K562 (cell line): ENCODE measurements around the gene KCNG3. TPM values are rescaled to one million over a fixed set of nuclear protein-coding genes. Genes with fewer than 3 reads are reported as not detected.

Source experiments
- ATAC-seq: fragments of 200-7000 bp; cut with Tn5 transposase; 3 replicates; pipeline ENCODE4 v1.9.1; 2020; ENCODE audit warnings: moderate library complexity
- BruUV-seq: library from RNA; stranded (reverse); fragments of 400-500 nt; replicated peaks from 2 replicates; lab custom pipeline; 2021; lab: Mats Ljungman, UMichigan
- CTCF ChIA-PET: fragments of 300-600 bp; formaldehyde crosslinking; extraction: SDS; loops from one replicate; lab custom pipeline; 2021; ENCODE audit warnings: low intra/inter-chr PET ratio; lab: Yijun Ruan, JAX
- POLR2A ChIA-PET: fragments of 300-600, 350-650 bp; sonication (Branson Sonifier 250); formaldehyde crosslinking; extraction: SDS; loops from one replicate; lab custom pipeline; 2021; ENCODE audit warnings: antibody characterized with exemption, inconsistent platforms; lab: Yijun Ruan, JAX
- DNase-seq, 4 experiments: peaks; one replicate each; pipeline versions ENCODE4 v3.0.0 to v3.0.0-alpha.2; 2011 to 2018; ENCODE audit warnings: low spot score in 3 of 4, mixed read lengths in 3 of 4; ENCODE audit errors: extremely low read depth in 1 of 4
- FAIRE-seq: peaks from 2 replicates; lab custom pipeline; 2011; peaks lifted over from hg19 to GRCh38; lab: Jason Lieb, UNC
- H2AFZ ChIP-seq: 2 replicates; pipeline ENCODE4 v1.6.0; 2011; ENCODE audit warnings: low read depth, low read length, control low read depth, inconsistent platforms
- H3K27ac ChIP-seq: fragments of 200-600 bp; 3 replicates; pipeline ENCODE4 v1.8.0; 2011; ENCODE audit warnings: low read depth, mild to moderate bottlenecking, control low read depth, inconsistent platforms, low read length, moderate library complexity, mixed read lengths; ENCODE audit errors: extremely low read depth
- H3K27me3 ChIP-seq, 2 experiments: fragments of 300-600 bp in 1 of 2; 2 replicates in 1 of 2; 3 replicates in 1 of 2; pipeline versions ENCODE4 v1.6.0 to v1.8.0; 2011; ENCODE audit warnings: inconsistent platforms in 2 of 2, low read length in 2 of 2, mild to moderate bottlenecking in 1 of 2, mixed read lengths in 1 of 2, moderate library complexity in 1 of 2; ENCODE audit not compliant: control insufficient read depth in 2 of 2, insufficient read depth in 2 of 2
- H3K36me3 ChIP-seq: fragments of 300-600 bp; 3 replicates; pipeline ENCODE4 v1.8.0; 2011; ENCODE audit warnings: mild to moderate bottlenecking, low read length, inconsistent platforms; ENCODE audit not compliant: control insufficient read depth, insufficient read depth
- H3K4me1 ChIP-seq, 2 experiments: fragments of 200-600 bp in 1 of 2; replicated peaks in 1 of 2; 2 replicates in 1 of 2; 3 replicates in 1 of 2; pipeline versions ENCODE4 v1.5.1 to v1.8.0; 2011; ENCODE audit warnings: inconsistent platforms in 2 of 2, low read length in 2 of 2, mild to moderate bottlenecking in 1 of 2, mixed read lengths in 1 of 2, moderate library complexity in 1 of 2; ENCODE audit not compliant: control insufficient read depth in 2 of 2, insufficient read depth in 2 of 2
- H3K4me2 ChIP-seq: 2 replicates; pipeline ENCODE4 v1.6.1; 2011; ENCODE audit warnings: low read length, control low read depth, inconsistent platforms, mixed read lengths; ENCODE audit not compliant: insufficient read depth
- H3K4me3 ChIP-seq: fragments of 200-600 bp; sonication (generic), shearing (Covaris generic); 2 replicates; pipeline ENCODE4 v1.5.1; 2016; ENCODE audit warnings: control low read depth, inconsistent platforms
- H3K79me2 ChIP-seq: fragments of 200-600 bp; 3 replicates; pipeline ENCODE4 v1.8.0; 2011; ENCODE audit warnings: low read length, inconsistent platforms; ENCODE audit not compliant: control insufficient read depth, insufficient read depth
- H3K9ac ChIP-seq, 2 experiments: 2 replicates each; pipeline versions ENCODE4 v1.6.0 to v1.6.1; 2011; ENCODE audit warnings: low read depth in 2 of 2, low read length in 2 of 2, control low read depth in 1 of 2, inconsistent platforms in 1 of 2, mild to moderate bottlenecking in 1 of 2, mixed read lengths in 1 of 2; ENCODE audit not compliant: insufficient read depth in 1 of 2
- H3K9me1 ChIP-seq: one replicate; pipeline ENCODE4 v1.6.0; 2011; ENCODE audit warnings: inconsistent platforms, mild to moderate bottlenecking, low read length, moderate library complexity; ENCODE audit not compliant: control insufficient read depth, insufficient read depth
- H3K9me3 ChIP-seq: replicated peaks from 2 replicates; pipeline ENCODE4 v1.5.1; 2011; ENCODE audit warnings: low read depth, low read length, inconsistent platforms; ENCODE audit not compliant: control insufficient read depth, insufficient read depth
- H4K20me1 ChIP-seq: replicated peaks from 2 replicates; pipeline ENCODE4 v1.6.1; 2011; ENCODE audit warnings: low read length, inconsistent platforms, mixed read lengths; ENCODE audit not compliant: control insufficient read depth, insufficient read depth
- CREM ChIP-seq: IDR thresholded peaks from 2 replicates; pipeline ENCODE4 v1.6.1; 2014; ENCODE audit warnings: antibody characterized with exemption, low read depth
- EWSR1 ChIP-seq: fragments of 450-650 bp; IDR thresholded peaks from 2 replicates; pipeline ENCODE4 v1.6.1; 2018; ENCODE audit warnings: borderline replicate concordance, mild to moderate bottlenecking, low read depth, moderate library complexity; ENCODE audit not compliant: partially characterized antibody
- GABPB2 ChIP-seq: fragments of 250-450 bp; sonication (Bioruptor Pico); conservative IDR thresholded peaks from 2 replicates; pipeline ENCODE4 v1.5.1; 2021; ENCODE audit warnings: mild to moderate bottlenecking
- MAZ ChIP-seq, 2 experiments: fragments of 450-650 bp in 1 of 2; sonication (generic) in 1 of 2; formaldehyde crosslinking; IDR thresholded peaks in 1 of 2; conservative IDR thresholded peaks in 1 of 2; 2 replicates each; pipeline versions ENCODE4 v1.4.0 to v1.5.0; 2020; ENCODE audit warnings: mild to moderate bottlenecking in 1 of 2, missing genetic modification reagents in 1 of 2
- MTA1 ChIP-seq: fragments of 450-650 bp; IDR thresholded peaks from 2 replicates; pipeline ENCODE4 v1.6.1; 2017; ENCODE audit warnings: borderline replicate concordance
- TRIM24 ChIP-seq, 2 experiments: fragments of 450-650 bp; IDR thresholded peaks; 2 replicates each; pipeline ENCODE4 v1.6.1; 2016
- WGBS: fragments of 100-300 bp; shearing (Covaris generic); methylation state at CpG from one replicate; pipeline ENCODE4 v1.1.6; 2016; ENCODE audit warnings: low coverage, mixed read lengths; ENCODE audit not compliant: insufficient coverage; ENCODE audit errors: missing lambda C conversion rate; 5-methylcytosine and 5-hydroxymethylcytosine counted together
- in situ Hi-C: fragments of 300-500 bp; cut with MboI; formaldehyde crosslinking; loops from 4 replicates; pipeline ENCODE4 v1.15.0; 2018; ENCODE audit warnings: inconsistent platforms, mixed read lengths
- intact Hi-C: fragments of 100-400 bp; cut with micrococcal nuclease; formaldehyde crosslinking; loops from 2 replicates; pipeline ENCODE4 v1.14.2; 2022
- polyA plus RNA-seq, 8 experiments: library from polyadenylated mRNA; depleted of rRNA in 4 of 8; stranded (reverse) in 5 of 8; unstranded in 3 of 8; fragments of >200 nt; fragmentation: Nextera tagmentation in 2 of 8; fragmentation: Illumina TruSeq in 1 of 8; extraction: Ambion mirVana in 2 of 8; extraction: Trizol in 1 of 8; gene quantifications; 2 replicates each; pipeline versions ENCODE4 v1.2.1 to v1.2.3, GENCODE V29; 2011 to 2014; ENCODE audit warnings: inconsistent platforms in 1 of 8, missing spikeins in 1 of 8
- total RNA-seq, 7 experiments: library from RNA; depleted of rRNA in 6 of 7; stranded (reverse); fragments of >200 nt in 6 of 7; fragmentation: Illumina TruSeq in 2 of 7; extraction: Trizol in 2 of 7; gene quantifications; 2 replicates each; pipeline versions ENCODE4 v1.2.1 to v1.2.3, GENCODE V29; 2011 to 2021; ENCODE audit warnings: low replicate concordance in 1 of 7
- TF ChIP-seq, protein P1 (sequence below): sonication (generic); formaldehyde crosslinking; IDR thresholded peaks from 2 replicates; pipeline ENCODE4 v1.8.0; 2022; ENCODE audit warnings: mild to moderate bottlenecking, missing genetic modification reagents

KCNG3 gene
- total and polyA plus RNA-seq, 9 of the 15 experiments (the other 6 are each of a cell fraction or from before 2014, with no cell fraction given): not detected

DNA sequence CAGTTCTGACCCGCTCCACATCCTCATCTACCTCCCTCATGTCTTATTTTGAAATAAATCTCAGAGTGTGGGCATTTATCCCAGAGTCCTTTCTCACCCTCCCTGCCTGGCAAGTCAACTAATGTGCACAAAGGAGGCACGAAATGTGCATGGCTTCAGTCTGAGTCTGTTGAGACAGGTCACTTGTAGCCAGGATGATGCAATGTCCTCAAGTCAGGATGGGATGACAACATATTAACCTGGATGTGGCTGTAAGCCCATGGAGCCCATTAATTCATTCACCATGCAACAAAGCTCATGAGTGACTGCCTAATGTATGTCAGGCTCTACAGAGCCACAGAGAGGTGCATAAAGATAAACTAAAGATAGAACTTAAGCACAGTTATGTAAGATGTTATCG is 34.5 kb downstream of the KCNG3 start (continued):
- TF ChIP-seq, protein P1, sequence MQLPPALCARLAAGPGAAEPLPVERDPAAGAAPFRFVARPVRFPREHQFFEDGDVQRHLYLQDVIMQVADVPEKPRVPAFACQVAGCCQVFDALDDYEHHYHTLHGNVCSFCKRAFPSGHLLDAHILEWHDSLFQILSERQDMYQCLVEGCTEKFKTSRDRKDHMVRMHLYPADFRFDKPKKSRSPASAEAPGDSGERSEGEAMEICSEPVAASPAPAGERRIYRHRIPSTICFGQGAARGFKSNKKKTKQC (CRISPR knock-in tag): no peak
- TF ChIP-seq MTA1: no peak
- TF ChIP-seq TRIM24 (IDR thresholded peaks at IDR 0.05): peak in 1 of 2 experiments; percentile 25; a peak in 1 of 4 replicates

DNA sequence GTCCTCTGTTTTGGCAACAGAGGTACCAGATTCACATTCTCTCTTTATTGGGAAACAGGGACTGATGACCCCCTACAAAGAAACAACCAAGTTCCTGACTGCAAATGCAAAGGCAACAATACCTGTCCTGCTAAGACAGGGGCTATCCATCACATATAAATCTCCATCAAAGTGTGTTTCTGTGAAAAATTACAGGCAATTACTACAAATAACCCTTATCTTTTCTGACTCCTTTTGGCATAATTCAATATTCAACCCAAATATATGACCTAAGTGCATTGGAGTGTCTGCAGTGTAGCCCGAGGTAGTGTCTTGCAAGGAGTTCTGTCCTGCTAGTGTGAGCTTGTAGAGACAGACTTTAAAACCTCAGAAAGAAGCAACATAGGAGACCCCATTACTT is 35.4 kb downstream of the KCNG3 start:
- H4K20me1 ChIP-seq: no peaks in the 10 kb centered on the region
- H3K79me2 ChIP-seq: no peaks in the 10 kb centered on the region
- H3K4me1 ChIP-seq: peaks cover 2 to 3% of the 10 kb centered on the region in 2 experiments
- CTCF ChIA-PET: no interaction called here
- 0% methylated on average over 1 of the region's 1 CpG for WGBS
- H3K4me3 ChIP-seq: no peak overlapping the region
- H3K36me3 ChIP-seq: no peaks in the 10 kb centered on the region
- DNase-seq (no peak), FAIRE-seq (no peak), ATAC-seq (no peak)
- in situ Hi-C loops (no loop called here), intact Hi-C loops (no loop called here)
- no peak overlapping the region for H2AFZ ChIP-seq
- TF ChIP-seq EWSR1 (no peak), GABPB2 (no peak), MAZ (CRISPR knock-in tag; conservative IDR thresholded peaks at IDR 0.05 in 1 of 2, IDR thresholded peaks at IDR 0.05 in 1 of 2) (no peak), CREM (no peak)
- H3K4me2 ChIP-seq: no peak overlapping the region
- H3K27me3 ChIP-seq: peaks cover 0 to 12% of the 10 kb centered on the region in 2 experiments; a peak in 1 of 5 replicates
- no peaks in the 10 kb centered on the region for H3K9me3 ChIP-seq
- H3K27ac ChIP-seq: no peak overlapping the region
- no peak overlapping the region for H3K9ac ChIP-seq
- no peaks in the 10 kb centered on the region for H3K9me1 ChIP-seq
- POLR2A ChIA-PET: no interaction called here
- BruUV-seq: no TSS peak
